Activated naive CD4-positive, alpha-beta T cell treated with anti-CD3 and anti-CD28 coated beads, Interleukin-2, amount 50 U/mL, for 16 hours (primary cell): ENCODE results near the gene USP13.

Experiments used
- DNase-seq: peaks from one replicate; pipeline ENCODE4 v3.0.0-alpha.2; 2020

USP13 gene

DNA sequence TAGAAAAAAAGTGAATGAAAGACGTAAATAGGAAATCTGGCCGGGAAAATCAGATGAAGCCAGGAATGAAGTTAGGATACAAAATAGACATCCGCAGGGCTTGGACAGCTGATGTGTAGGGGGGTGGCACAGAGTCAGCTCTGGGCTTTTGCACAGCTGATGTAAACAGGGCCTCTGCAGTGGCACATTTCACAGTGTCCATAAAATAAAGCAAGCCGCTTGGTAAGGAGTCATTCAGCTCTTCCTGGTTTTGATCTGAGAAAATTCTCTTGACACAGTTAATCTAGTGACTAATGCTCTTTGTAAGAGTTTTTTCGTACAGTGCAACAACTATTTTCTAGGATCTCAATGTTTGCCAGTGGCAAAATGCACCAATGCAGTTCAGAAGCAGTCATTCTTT lies 153.3 kb downstream of the USP13 start:
- no peak for DNase-seq

DNA sequence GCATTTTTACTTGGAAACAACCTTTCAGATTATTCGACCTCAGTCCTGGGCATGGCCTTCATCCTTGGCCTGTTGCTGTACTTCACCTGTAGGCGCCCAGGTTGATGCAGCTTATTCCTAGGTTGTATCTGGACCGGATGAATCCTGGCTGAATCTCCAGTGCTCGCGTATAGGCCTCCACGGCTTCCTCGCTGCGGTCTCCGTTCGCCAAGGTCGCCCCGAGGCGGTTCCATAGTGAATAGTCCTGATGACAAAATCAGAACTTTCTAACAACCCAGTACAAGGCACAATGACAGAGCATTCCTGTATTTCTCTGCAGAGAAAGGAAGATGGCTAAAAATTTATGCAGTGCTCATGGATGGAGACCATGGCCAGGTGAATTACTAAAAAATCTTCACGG lies 154.7 kb downstream of the USP13 start:
- DNase-seq, result no peak

DNA sequence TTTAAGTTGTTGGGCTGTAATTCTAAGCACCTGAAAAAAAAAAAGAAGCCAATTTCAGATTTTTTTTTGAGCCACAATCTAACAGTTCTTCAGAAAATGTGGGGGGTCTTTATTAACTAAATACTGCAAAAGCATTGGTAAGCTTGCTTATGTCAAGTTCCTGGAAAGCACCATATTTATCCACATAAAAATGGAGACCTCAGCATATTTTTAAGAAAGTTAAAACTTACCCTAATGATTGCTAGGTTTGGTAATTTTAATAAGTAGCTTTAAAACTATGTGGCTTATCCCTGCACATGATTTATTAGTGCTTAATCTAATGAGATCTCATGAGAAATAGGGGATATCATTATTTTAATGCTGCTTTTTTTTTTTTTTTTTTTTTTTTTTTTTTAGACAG lies 156.8 kb downstream of the USP13 start:
- DNase-seq, result no peak

DNA sequence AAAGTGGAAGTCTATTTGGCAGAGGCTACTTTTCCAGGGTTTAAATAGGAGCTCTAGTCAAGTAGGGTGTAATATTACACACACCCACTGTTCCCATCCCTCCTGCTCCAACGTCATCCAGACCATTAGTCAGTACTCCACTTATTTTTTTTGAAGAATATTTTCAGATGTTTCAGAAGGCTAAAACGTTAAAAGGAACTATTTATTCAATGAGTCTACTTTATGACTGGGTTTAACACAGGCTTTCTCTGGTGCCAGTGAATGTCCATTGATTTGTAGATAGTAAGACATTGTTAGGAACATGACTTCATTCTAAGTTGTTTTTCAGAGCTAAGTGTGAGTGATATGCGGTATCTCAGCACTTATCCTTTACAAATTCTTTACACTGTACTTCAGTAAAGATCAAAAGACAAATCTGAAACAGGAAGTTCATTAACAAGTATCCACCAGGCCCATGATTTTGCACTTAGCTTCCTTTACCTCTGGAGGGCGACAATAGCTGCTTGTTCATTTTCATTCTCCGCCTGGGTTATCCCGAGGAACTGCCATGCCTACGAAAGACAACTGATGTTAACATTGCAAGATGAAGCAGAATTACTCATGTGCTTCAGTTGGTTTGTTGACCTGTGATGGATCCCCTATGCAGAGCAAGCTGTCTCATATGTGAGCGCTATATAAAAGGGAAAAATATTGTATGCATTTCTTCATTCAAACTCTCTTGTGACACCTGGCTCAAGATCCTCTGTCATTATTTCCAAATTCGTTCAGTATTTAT lies 158.7 kb downstream of the USP13 start:
- no peak for DNase-seq

DNA sequence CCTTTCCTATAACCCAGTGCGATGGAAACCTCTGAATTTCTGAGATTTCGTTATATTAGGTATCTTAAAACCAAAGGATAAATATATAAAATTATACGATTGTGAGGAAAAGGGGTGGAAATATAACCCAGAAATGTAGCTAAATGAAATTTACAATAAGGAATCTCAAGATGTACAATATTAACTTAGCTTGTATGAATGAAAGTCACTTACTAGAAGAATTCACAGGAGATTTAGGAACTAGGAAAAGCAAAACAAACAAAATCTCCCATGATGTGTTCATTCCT lies 159.2 kb downstream of the USP13 start:
- no peak for DNase-seq

DNA sequence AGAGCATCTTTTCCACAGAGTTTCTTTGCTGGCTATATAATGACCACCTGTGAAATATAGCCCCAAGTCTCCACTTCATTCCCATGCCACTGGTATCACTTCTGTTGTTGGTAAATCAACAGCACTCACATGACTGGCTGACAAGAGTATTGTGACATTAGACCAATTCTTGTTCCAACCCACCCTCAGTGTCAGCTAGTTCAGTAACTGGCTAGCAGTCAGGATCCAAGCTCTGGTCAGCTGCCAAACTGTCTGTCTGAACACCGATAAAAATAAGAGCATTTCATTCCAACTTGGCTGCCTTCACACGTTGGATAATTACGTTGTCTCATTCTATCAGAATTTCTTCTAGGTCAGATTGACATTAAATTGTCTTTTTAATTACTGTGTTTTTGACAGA lies 166.5 kb downstream of the USP13 start:
- no peak for DNase-seq

DNA sequence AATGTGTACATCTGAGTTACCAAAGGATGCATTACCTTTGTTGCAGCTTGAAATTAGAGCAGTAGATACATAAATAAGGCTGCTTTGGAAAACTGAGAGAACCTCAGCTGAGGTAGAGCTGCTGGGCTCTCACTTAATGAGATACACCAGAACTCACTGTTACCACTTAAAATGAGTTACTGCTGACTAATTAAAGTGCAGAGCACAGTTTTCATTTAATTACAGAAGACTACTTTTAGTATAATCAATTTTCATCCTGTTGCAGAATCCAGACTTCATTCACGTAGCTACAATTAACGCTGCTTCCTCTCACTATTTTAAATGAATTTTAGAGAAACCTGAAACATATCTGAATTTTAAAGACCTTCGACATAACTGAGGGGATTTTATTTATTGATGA lies 169.5 kb downstream of the USP13 start:
- DNase-seq, result no peak

DNA sequence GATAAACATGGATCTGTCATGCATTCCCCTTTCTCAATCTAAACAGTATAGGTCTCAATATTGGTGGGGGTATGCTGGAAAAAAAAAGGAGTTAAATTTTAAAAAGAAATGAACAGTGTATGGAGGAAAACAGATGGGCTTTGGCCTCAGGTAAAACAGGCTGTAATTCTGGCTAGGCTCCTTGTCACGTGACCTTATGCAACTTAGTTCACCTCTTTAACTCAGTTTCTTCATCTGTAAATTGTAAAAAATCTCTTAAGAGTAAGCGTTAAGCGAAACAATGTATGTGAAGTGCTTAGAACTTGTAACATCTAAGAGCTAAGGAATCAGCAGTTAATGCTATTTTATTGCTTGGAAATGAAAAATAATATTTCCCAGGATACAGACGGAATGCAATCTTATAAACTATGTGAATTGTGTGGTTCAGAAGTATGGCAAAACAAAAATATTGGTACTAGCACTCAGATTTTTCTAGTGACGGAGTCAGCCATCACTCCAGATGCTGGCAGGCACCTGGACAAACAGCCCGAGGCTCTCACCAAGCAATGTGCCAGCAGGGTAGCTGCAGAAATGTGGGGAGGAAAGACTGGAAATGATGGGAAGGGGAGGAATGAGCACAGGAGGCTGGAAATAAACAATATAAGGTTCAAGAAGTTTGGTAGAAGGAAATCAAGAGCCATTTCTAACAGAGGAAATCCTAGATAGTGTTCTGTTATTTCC lies 172.8 kb downstream of the USP13 start:
- DNase-seq, result no peak

DNA sequence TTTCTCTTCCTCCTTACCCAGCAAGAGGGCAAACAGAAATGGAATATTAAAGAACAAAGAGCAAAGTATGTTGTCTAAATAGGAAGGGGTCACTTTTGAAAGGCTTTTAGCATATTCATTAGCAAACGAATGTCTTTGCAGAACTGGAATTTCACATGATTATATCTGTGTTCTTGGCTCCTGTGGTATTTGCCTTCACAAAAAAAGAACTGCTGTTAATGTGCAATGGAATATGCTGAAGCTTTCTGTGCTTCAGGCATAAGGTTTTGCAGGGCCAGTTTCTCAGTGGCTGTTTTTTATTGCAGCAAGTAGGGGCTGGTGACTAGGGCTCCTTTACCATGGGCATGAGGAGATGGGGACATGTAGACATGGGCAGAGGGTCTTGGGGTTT lies 173.4 kb downstream of the USP13 start:
- no peak for DNase-seq

DNA sequence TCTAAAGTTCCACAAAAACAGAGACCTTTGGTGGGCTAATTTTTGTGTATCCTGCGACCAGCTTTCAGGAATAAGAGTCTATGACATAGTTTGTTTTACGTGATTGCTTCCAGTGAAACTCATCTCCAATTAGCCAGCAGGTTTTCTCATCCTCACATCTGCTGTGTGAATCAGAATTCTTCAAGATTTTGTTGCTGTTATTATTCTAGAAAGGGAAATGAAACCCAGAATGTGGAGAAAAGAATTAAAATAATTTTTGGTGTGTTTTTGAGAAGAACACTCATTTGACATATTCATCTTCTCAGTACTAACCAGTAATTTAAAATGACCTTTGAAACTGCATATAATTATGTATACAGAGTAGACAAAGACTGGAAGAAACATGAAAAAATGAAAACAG lies 175.9 kb downstream of the USP13 start:
- DNase-seq, result no peak

DNA sequence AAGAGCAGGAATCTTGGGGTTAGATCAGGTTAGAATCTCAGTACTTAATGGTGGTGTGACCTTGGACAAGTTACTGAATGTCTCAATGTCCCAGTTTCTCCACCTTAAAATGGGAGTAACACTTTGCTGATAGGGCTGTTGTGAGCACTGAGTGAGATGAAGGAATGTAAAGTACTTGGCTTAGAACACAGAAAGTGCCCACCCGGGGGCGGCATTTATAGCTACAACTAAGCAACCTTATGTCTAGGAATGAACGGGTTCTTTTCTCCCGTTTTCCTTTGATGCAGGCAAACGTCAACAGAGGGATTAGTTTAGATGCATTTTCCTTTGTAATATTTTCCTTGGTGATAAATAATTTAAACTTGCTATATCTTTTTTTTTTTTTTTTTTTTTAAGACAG lies 176.6 kb downstream of the USP13 start:
- DNase-seq, result no peak

DNA sequence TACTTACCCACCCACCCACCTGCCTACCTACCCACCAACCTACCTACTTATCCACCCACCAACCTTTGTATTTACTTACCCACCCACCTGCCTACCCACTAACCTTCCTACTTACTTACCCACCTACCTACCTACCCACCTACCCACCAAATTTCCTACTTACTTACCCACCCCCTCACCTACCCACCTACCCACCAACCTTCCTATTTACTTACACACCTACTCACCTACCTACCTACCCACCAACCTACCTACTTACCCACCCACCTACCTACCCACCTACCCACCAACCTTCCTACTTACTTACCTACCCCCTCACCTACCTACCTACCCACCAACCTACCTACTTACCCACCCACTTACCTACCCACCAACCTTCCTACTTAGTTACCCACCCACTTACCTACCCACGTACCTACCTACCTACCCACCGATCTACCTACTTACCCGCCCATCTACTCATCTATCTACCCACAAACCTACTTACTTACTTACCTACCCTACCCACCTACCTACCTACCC lies 179.6 kb downstream of the USP13 start:
- DNase-seq, result no peak

DNA sequence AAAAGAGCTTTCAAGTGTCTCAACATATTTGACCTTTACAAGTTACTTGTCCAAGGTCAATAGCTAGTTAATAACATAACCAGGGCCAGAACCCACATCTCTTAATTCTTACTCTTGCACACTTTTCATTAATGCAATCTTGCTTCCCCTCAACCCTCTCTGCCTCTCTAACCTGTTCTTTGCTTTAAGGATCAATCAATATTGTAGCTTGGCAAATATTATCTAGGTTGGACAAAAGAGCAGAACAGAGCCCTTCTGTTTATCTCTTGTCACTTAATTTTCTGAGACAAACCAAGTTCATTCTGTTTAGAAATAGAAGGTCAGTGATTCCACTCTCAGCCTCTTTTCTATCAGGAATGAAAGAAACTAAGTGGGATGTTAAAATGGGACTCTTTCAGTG lies 180.5 kb downstream of the USP13 start:
- DNase-seq, result no peak

DNA sequence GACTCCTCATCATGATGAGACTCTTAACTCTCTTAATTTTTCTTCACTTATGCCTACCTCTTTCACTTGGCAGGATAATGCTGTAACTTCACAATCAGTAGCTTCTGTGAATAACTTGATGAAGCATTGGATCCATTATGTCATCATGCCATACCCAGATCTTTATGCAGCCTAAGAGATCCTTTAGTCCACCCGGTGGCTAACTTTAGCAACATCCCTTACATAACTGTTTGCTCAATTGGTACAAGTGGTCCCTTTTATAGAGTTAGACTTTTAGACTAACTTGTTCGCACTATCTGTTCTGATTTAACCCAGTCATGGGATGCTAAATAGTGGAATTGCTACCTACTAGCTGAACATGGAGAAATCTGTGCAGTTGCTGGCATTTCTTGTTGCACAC lies 184.5 kb downstream of the USP13 start:
- DNase-seq, result no peak
